Amniotic stem cell (primary cell): Measurements from ENCODE around the gene NDUFAB1.
"Not testable (repeated sequence)": the region's sequence is repeated elsewhere in the genome, so short reads cannot be mapped to it uniquely, and the experiment has no call there.

Experiments
- DNase-seq: peaks from one replicate; lab custom pipeline; 2025; lab: John Stamatoyannopoulos, UW

NDUFAB1 gene

GRCh38 chr16:23554536-23554935, 41.6 kb downstream of the NDUFAB1 start:
- no peak for DNase-seq

GRCh38 chr16:23552161-23552560, 44.0 kb downstream of the NDUFAB1 start:
- no peak for DNase-seq

- DNase-seq = no peak
Measured at GRCh38 chr16:23549938-23550337, 46.2 kb downstream of the NDUFAB1 start.

- DNase-seq = no peak
Measured at GRCh38 chr16:23544436-23544835, 51.7 kb downstream of the NDUFAB1 start.

GRCh38 chr16:23540817-23541178, 55.3 kb downstream of the NDUFAB1 start:
- DNase-seq = not testable (repeated sequence)

GRCh38 chr16:23539984-23540816, 55.9 kb downstream of the NDUFAB1 start:
- no peak for DNase-seq

- no peak for DNase-seq
Measured at GRCh38 chr16:23538919-23539278, 57.2 kb downstream of the NDUFAB1 start.

- DNase-seq = no peak
Measured at GRCh38 chr16:23537390-23537789, 58.7 kb downstream of the NDUFAB1 start.

GRCh38 chr16:23535901-23536300, 60.2 kb downstream of the NDUFAB1 start:
- no peak for DNase-seq

- DNase-seq = no peak
Measured at GRCh38 chr16:23534868-23535860, 61.0 kb downstream of the NDUFAB1 start.

- no peak for DNase-seq
Measured at GRCh38 chr16:23532448-23532847, 63.7 kb downstream of the NDUFAB1 start.
